IMR-90 (cell line): ENCODE measurements around the gene NME7. TPM values are rescaled to one million over a fixed set of nuclear protein-coding genes. Genes with fewer than 3 reads are reported as not detected.

ENCODE experiments used
- ATAC-seq: fragments of 200-7000 bp; cut with Tn5 transposase; 2 replicates; pipeline ENCODE4 v1.9.1; 2020; ENCODE audit warnings: low read depth, mild to moderate bottlenecking, moderate library complexity
- BruUV-seq: library from RNA; stranded (reverse); fragments of 400-500 nt; replicated peaks from 2 replicates; lab custom pipeline; 2021; lab: Mats Ljungman, UMichigan
- CTCF ChIA-PET: fragments of 300-600 bp; formaldehyde crosslinking; extraction: SDS; loops from one replicate; lab custom pipeline; 2021; ENCODE audit warnings: antibody characterized with exemption; lab: Yijun Ruan, JAX
- POLR2A ChIA-PET: fragments of 300-600 bp; sonication (Branson Sonifier 250); formaldehyde crosslinking; loops from one replicate; lab custom pipeline; 2022; ENCODE audit warnings: antibody characterized with exemption; ENCODE audit not compliant: unreplicated experiment; lab: Charles Lee
- DNase-seq: peaks from one replicate; pipeline ENCODE4 v3.0.0; 2013
- H2AFZ ChIP-seq: replicated peaks from 2 replicates; pipeline ENCODE3; 2013; ENCODE audit warnings: low read length, mild to moderate bottlenecking; ENCODE audit not compliant: poor library complexity
- H2AK5ac ChIP-seq: 2 replicates; pipeline ENCODE4 v1.6.1; 2013; ENCODE audit warnings: low read depth, low read length, inconsistent platforms
- H2AK9ac ChIP-seq: replicated peaks from 2 replicates; pipeline ENCODE3; 2013; ENCODE audit warnings: mild to moderate bottlenecking, low read depth, low read length, moderate library complexity; ENCODE audit not compliant: poor library complexity
- H2BK120ac ChIP-seq: 2 replicates; pipeline ENCODE4 v1.6.1; 2013; ENCODE audit warnings: low read depth, low read length, inconsistent platforms
- H2BK15ac ChIP-seq: 3 replicates; pipeline ENCODE4 v1.6.1; 2013; ENCODE audit warnings: low read depth, low read length, inconsistent platforms
- H2BK20ac ChIP-seq: 2 replicates; pipeline ENCODE4 v1.6.1; 2013; ENCODE audit warnings: low read depth, mild to moderate bottlenecking, inconsistent platforms, low read length, moderate library complexity
- H2BK5ac ChIP-seq: 2 replicates; pipeline ENCODE4 v1.6.1; 2013; ENCODE audit warnings: mild to moderate bottlenecking, low read depth, low read length, inconsistent platforms; ENCODE audit not compliant: poor library complexity, severe bottlenecking
- H3K14ac ChIP-seq: replicated peaks from 2 replicates; pipeline ENCODE4 v1.6.1; 2013; ENCODE audit warnings: low read depth, low read length, inconsistent platforms
- H3K18ac ChIP-seq: 2 replicates; pipeline ENCODE4 v1.6.1; 2013; ENCODE audit warnings: low read depth, low read length, control low read depth
- H3K23ac ChIP-seq: 2 replicates; pipeline ENCODE4 v1.6.1; 2013; ENCODE audit warnings: low read depth, low read length, inconsistent platforms
- H3K27ac ChIP-seq: 2 replicates; pipeline ENCODE4 v1.5.1; 2013; ENCODE audit warnings: mild to moderate bottlenecking, control low read depth, low read length; ENCODE audit not compliant: insufficient read depth
- H3K27me3 ChIP-seq: 2 replicates; pipeline ENCODE4 v1.6.1; 2013; ENCODE audit warnings: low read length; ENCODE audit not compliant: control insufficient read depth, insufficient read depth
- H3K36me3 ChIP-seq: 2 replicates; pipeline ENCODE4 v1.6.1; 2013; ENCODE audit warnings: low read length, mixed read lengths; ENCODE audit not compliant: control insufficient read depth, insufficient read depth
- H3K4ac ChIP-seq: 2 replicates; pipeline ENCODE4 v1.6.1; 2013; ENCODE audit warnings: low read depth, low read length, inconsistent platforms
- H3K4me1 ChIP-seq: 2 replicates; pipeline ENCODE4 v1.6.1; 2013; ENCODE audit warnings: low read length, mixed read lengths; ENCODE audit not compliant: control insufficient read depth, insufficient read depth
- H3K4me2 ChIP-seq: 2 replicates; pipeline ENCODE4 v1.6.1; 2013; ENCODE audit warnings: low read depth, mild to moderate bottlenecking, control low read depth, low read length, moderate library complexity
- H3K4me3 ChIP-seq: 2 replicates; pipeline ENCODE4 v1.5.1; 2013; ENCODE audit warnings: low read depth, mild to moderate bottlenecking, control low read depth, low read length, moderate library complexity; ENCODE audit not compliant: insufficient read depth
- H3K56ac ChIP-seq: 2 replicates; pipeline ENCODE4 v1.6.1; 2013; ENCODE audit warnings: low read length, inconsistent platforms; ENCODE audit not compliant: insufficient read depth; ENCODE audit errors: extremely low read depth
- H3K79me1 ChIP-seq, 2 experiments: 2 replicates each; pipeline ENCODE4 v1.6.1; 2013; ENCODE audit warnings: low read length in 2 of 2, inconsistent platforms in 1 of 2, low read depth in 1 of 2
- H3K9ac ChIP-seq: 2 replicates; pipeline ENCODE4 v1.6.1; 2013; ENCODE audit warnings: low read depth, low read length, control low read depth
- H3K9me1 ChIP-seq: 2 replicates; pipeline ENCODE4 v1.6.1; 2013; ENCODE audit warnings: low read length, inconsistent platforms; ENCODE audit not compliant: insufficient read depth
- H3K9me3 ChIP-seq: 2 replicates; pipeline ENCODE4 v1.6.1; 2013; ENCODE audit warnings: low read length; ENCODE audit not compliant: control insufficient read depth, insufficient read depth
- H4K20me1 ChIP-seq: 2 replicates; pipeline ENCODE4 v1.6.1; 2013; ENCODE audit warnings: low read length, inconsistent platforms; ENCODE audit not compliant: insufficient read depth
- H4K5ac ChIP-seq: 2 replicates; pipeline ENCODE4 v1.6.1; 2013; ENCODE audit warnings: mild to moderate bottlenecking, low read depth, low read length, control low read depth
- H4K8ac ChIP-seq, 2 experiments: 2 replicates each; pipeline ENCODE4 v1.6.1; 2013; ENCODE audit warnings: low read depth in 2 of 2, low read length in 2 of 2, control low read depth in 1 of 2, inconsistent platforms in 1 of 2
- H4K91ac ChIP-seq: 2 replicates; pipeline ENCODE4 v1.6.1; 2013; ENCODE audit warnings: low read depth, low read length, inconsistent platforms; ENCODE audit not compliant: insufficient read depth
- CHD1 ChIP-seq: IDR thresholded peaks from 2 replicates; pipeline ENCODE4 v1.6.1; 2012; ENCODE audit warnings: low read depth, low read length, improper control_type of control experiment
- MXI1 ChIP-seq: IDR thresholded peaks from 2 replicates; pipeline ENCODE4 v1.6.1; 2012; ENCODE audit warnings: low read depth, mild to moderate bottlenecking, low read length, moderate library complexity, borderline replicate concordance
- WGBS, 2 experiments: methylation state at CpG; one replicate each; pipeline versions ENCODE4 v1.1.5 to v1.1.7; 2013; ENCODE audit warnings: missing lambda C conversion rate in 2 of 2; ENCODE audit not compliant: insufficient read length in 1 of 2; ENCODE audit errors: extremely low coverage in 2 of 2; 5-methylcytosine and 5-hydroxymethylcytosine counted together
- dilution Hi-C: fragments of 300-500 bp; cut with HindIII; formaldehyde crosslinking; loops from one replicate; pipeline ENCODE4 v1.14.3; 2018; ENCODE audit warnings: low sequenced_read_pairs; ENCODE audit not compliant: unreplicated experiment
- in situ Hi-C: fragments of 300-500 bp; cut with MboI; formaldehyde crosslinking; loops from 3 replicates; pipeline ENCODE4 v1.14.3; 2019; ENCODE audit warnings: low sequenced_read_pairs, inconsistent platforms, mixed read lengths
- intact Hi-C: fragments of 100-400 bp; cut with micrococcal nuclease; formaldehyde crosslinking; loops from 2 replicates; pipeline ENCODE4 v1.10.0; 2022
- polyA plus RNA-seq, 3 experiments: library from polyadenylated mRNA; depleted of rRNA; stranded (reverse); fragments of >200 nt; gene quantifications; 2 replicates each; pipeline ENCODE4 v1.2.3, GENCODE V29; 2012; ENCODE audit warnings: low replicate concordance in 1 of 3
- total RNA-seq: library from RNA; depleted of rRNA; stranded (reverse); fragments of >200 nt; gene quantifications from 2 replicates; pipeline ENCODE4 v1.2.3, GENCODE V29; 2012
- TF ChIP-seq, protein P1 (sequence below): conservative IDR thresholded peaks from 2 replicates; pipeline ENCODE4 v1.5.1; 2012; ENCODE audit warnings: mild to moderate bottlenecking, low read depth, low read length, improper control_type of control experiment
- TF ChIP-seq, protein P2 (sequence below): fragments of 150-350 bp; IDR thresholded peaks from 2 replicates; pipeline ENCODE4 v1.6.1; 2017; ENCODE audit warnings: mild to moderate bottlenecking, antibody characterized with exemption, low read length, low read depth

The NME7 gene
- total and polyA plus RNA-seq, 2 of the 4 experiments (the other 2 are of a cell fraction) = 18.3 to 22.4 TPM

DNA sequence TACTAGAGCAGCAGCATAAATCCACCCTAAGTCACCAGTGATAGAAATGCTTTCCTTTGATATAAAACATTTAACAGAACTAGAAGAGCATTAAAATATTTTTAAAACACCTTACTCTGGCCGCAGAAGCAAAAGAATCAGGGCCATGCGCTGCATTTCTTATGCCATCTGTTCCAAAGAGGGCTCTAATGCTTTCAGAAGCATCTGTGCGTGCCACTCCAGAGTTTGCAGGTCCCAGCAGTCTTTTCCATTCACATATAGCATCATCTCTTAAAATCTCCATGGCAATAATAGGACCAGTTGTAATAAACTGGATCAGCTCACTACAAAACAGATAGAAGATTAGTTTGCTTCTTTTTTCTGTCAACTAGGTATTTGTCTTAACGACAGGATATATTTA is 69.2 kb downstream of the NME7 start:
- no peak overlapping the region for H3K4ac ChIP-seq
- no peak for DNase-seq
- ChIA-PET POLR2A (no interaction called here), CTCF (no interaction called here)
- in situ Hi-C loops = no loop called here
- H3K79me1 ChIP-seq = no peaks in the 10 kb centered on the region; a peak in 1 of 4 replicates
- H3K56ac ChIP-seq = no peak overlapping the region
- no peak overlapping the region for H3K4me2 ChIP-seq
- H3K36me3 ChIP-seq = no peaks in the 10 kb centered on the region
- no peak overlapping the region for H3K27ac ChIP-seq
- TF ChIP-seq CHD1 (no peak), MXI1 (no peak)
- TF ChIP-seq, protein P1, sequence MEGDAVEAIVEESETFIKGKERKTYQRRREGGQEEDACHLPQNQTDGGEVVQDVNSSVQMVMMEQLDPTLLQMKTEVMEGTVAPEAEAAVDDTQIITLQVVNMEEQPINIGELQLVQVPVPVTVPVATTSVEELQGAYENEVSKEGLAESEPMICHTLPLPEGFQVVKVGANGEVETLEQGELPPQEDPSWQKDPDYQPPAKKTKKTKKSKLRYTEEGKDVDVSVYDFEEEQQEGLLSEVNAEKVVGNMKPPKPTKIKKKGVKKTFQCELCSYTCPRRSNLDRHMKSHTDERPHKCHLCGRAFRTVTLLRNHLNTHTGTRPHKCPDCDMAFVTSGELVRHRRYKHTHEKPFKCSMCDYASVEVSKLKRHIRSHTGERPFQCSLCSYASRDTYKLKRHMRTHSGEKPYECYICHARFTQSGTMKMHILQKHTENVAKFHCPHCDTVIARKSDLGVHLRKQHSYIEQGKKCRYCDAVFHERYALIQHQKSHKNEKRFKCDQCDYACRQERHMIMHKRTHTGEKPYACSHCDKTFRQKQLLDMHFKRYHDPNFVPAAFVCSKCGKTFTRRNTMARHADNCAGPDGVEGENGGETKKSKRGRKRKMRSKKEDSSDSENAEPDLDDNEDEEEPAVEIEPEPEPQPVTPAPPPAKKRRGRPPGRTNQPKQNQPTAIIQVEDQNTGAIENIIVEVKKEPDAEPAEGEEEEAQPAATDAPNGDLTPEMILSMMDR = no peak
- TF ChIP-seq, protein P2, sequence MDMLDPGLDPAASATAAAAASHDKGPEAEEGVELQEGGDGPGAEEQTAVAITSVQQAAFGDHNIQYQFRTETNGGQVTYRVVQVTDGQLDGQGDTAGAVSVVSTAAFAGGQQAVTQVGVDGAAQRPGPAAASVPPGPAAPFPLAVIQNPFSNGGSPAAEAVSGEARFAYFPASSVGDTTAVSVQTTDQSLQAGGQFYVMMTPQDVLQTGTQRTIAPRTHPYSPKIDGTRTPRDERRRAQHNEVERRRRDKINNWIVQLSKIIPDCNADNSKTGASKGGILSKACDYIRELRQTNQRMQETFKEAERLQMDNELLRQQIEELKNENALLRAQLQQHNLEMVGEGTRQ = no peak
- no TSS peak for BruUV-seq
- no peak overlapping the region for H3K14ac ChIP-seq
- dilution Hi-C loops = no loop called here
- H3K18ac ChIP-seq = no peak overlapping the region
- no peak overlapping the region for H2AFZ ChIP-seq
- no peak overlapping the region for H2BK120ac ChIP-seq
- no peak overlapping the region for H2BK20ac ChIP-seq
- no peak overlapping the region for H4K91ac ChIP-seq
- no peak overlapping the region for H2BK15ac ChIP-seq
- H2AK5ac ChIP-seq = no peak overlapping the region
- no peak overlapping the region for H3K9ac ChIP-seq
- H2AK9ac ChIP-seq = no peak overlapping the region
- H3K4me1 ChIP-seq = no peaks in the 10 kb centered on the region
- no peaks in the 10 kb centered on the region for H3K9me1 ChIP-seq
- ATAC-seq = no peak
- no peaks in the 10 kb centered on the region for H3K9me3 ChIP-seq
- H4K8ac ChIP-seq = no peak overlapping the region
- no peak overlapping the region for H4K5ac ChIP-seq
- 100% methylated on average over 2 of the region's 4 CpGs; no CpG with 5 or more reads in 1 of the 2 experiments for WGBS, 2 experiments
- H4K20me1 ChIP-seq = no peaks in the 10 kb centered on the region
- H3K27me3 ChIP-seq = no peaks in the 10 kb centered on the region
- no peak overlapping the region for H2BK5ac ChIP-seq
- intact Hi-C loops = no loop called here
- H3K23ac ChIP-seq = no peak overlapping the region
- no peak overlapping the region for H3K4me3 ChIP-seq
